ENCODE data around the gene TMCO4.

GRCh38 chr1:19768353-19769210, 31.1 kb downstream of the TMCO4 start:
- TF ChIP-seq EZH2 (IDR thresholded peaks at IDR 0.05; ENCODE audit: low read length, missing control alignments) = no peak
- TF ChIP-seq CTCF (conservative IDR thresholded peaks at IDR 0.05 in 1 of 2, IDR thresholded peaks at IDR 0.05 in 1 of 2; ENCODE audit: low read depth in 1 of 2, low read length in 2 of 2) = no peak

Measured in fibroblast of lung (primary cell).